Caco-2 (cell line): Measurements from ENCODE around the gene EPHA2. TPM values are rescaled to one million over a fixed set of nuclear protein-coding genes. Genes with fewer than 3 reads are reported as not detected.
A peak's percentile ranks its signal among the peaks of the same experiment; 100 is the strongest.

Source experiments
- BruUV-seq: library from RNA; stranded (reverse); fragments of 400-500 nt; replicated peaks from 2 replicates; lab custom pipeline; 2021; lab: Mats Ljungman, UMichigan
- CTCF ChIA-PET: fragments of 300-600 bp; sonication (Branson Sonifier 250); formaldehyde crosslinking; loops from one replicate; lab custom pipeline; 2022; ENCODE audit warnings: antibody characterized with exemption; lab: Charles Lee
- POLR2A ChIA-PET: fragments of 300-600 bp; sonication (Branson Sonifier 250); formaldehyde crosslinking; loops from one replicate; lab custom pipeline; 2022; ENCODE audit warnings: antibody characterized with exemption; lab: Charles Lee
- DNase-seq, 2 experiments: peaks; one replicate each; pipeline versions ENCODE4 v3.0.0 to v3.0.0-alpha.2; 2020 to 2022
- H3K27me3 ChIP-seq: replicated peaks from 2 replicates; pipeline ENCODE4 v1.6.0; 2011; ENCODE audit warnings: low read length; ENCODE audit not compliant: control insufficient read depth, insufficient read depth
- H3K36me3 ChIP-seq: 2 replicates; pipeline ENCODE4 v1.5.1; 2011; ENCODE audit warnings: low read length; ENCODE audit not compliant: control insufficient read depth, insufficient read depth
- H3K4me1 ChIP-seq: fragments of 250-450 bp; sonication (Bioruptor Pico); 2 replicates; pipeline ENCODE4 v1.5.1; 2020; ENCODE audit warnings: mild to moderate bottlenecking
- H3K4me3 ChIP-seq: 2 replicates; pipeline ENCODE4 v1.5.1; 2011; ENCODE audit warnings: low read depth, mild to moderate bottlenecking, control low read depth, low read length
- H3K9me3 ChIP-seq: fragments of 250-450 bp; sonication (Bioruptor Pico); 2 replicates; pipeline ENCODE4 v1.5.1; 2020; ENCODE audit warnings: mild to moderate bottlenecking, moderate library complexity
- H3K27ac Mint-ChIP-seq: one replicate; pipeline ENCODE4 v1.8.0; 2022; ENCODE audit warnings: mixed read lengths; ENCODE audit not compliant: unreplicated experiment
- H3K27me3 Mint-ChIP-seq: one replicate; pipeline ENCODE4 v1.8.0; 2022; ENCODE audit warnings: mixed read lengths; ENCODE audit not compliant: insufficient read depth, unreplicated experiment
- H3K36me3 Mint-ChIP-seq: one replicate; pipeline ENCODE4 v1.8.0; 2022; ENCODE audit warnings: mild to moderate bottlenecking, mixed read lengths; ENCODE audit not compliant: insufficient read depth, unreplicated experiment
- H3K4me1 Mint-ChIP-seq: one replicate; pipeline ENCODE4 v1.8.0; 2022; ENCODE audit warnings: low read depth, mixed read lengths; ENCODE audit not compliant: unreplicated experiment
- H3K4me3 Mint-ChIP-seq: one replicate; pipeline ENCODE4 v1.8.0; 2022; ENCODE audit warnings: mild to moderate bottlenecking, moderate library complexity, mixed read lengths; ENCODE audit not compliant: unreplicated experiment
- H3K9me3 Mint-ChIP-seq: one replicate; pipeline ENCODE4 v1.8.0; 2022; ENCODE audit warnings: mixed read lengths; ENCODE audit not compliant: unreplicated experiment
- CTCF ChIP-seq, 2 experiments: fragments of 200-600 bp in 1 of 2; IDR thresholded peaks; 1 replicate in 1 of 2; 2 replicates in 1 of 2; pipeline versions ENCODE4 v1.5.1 to v1.8.0; 2011 to 2022; ENCODE audit warnings: antibody characterized with exemption in 1 of 2, control low read depth in 1 of 2, inconsistent platforms in 1 of 2, low read depth in 1 of 2, low read length in 1 of 2, mild to moderate bottlenecking in 1 of 2, moderate library complexity in 1 of 2; ENCODE audit not compliant: insufficient read depth in 1 of 2, severe bottlenecking in 1 of 2, unreplicated experiment in 1 of 2
- intact Hi-C: fragments of 100-400 bp; cut with micrococcal nuclease; formaldehyde crosslinking; loops from one replicate; pipeline ENCODE4 v1.10.0; 2022; ENCODE audit not compliant: unreplicated experiment
- total RNA-seq: library from RNA; stranded (reverse); gene quantifications from 2 replicates; pipeline ENCODE4 v1.2.3, GENCODE V29; 2022

The EPHA2 gene
- total RNA-seq, 1 experiment from 2014 or later, result 31.2 TPM

- Histone ChIP-seq H3K9me3 (no peaks in the 10 kb centered on the region), H3K4me3 (no peak overlapping the region), H3K36me3 (peaks cover 7% of the 10 kb centered on the region), H3K27me3 (no peaks in the 10 kb centered on the region), H3K4me1 (no peaks in the 10 kb centered on the region)
- no peak for DNase-seq
- Mint-ChIP-seq H3K36me3 (peaks cover 77% of the 10 kb centered on the region), H3K4me1 (no peaks in the 10 kb centered on the region), H3K4me3 (no peak overlapping the region), H3K9me3 (no peaks in the 10 kb centered on the region), H3K27me3 (no peaks in the 10 kb centered on the region), H3K27ac (no peak overlapping the region)
- ChIA-PET CTCF (no interaction called here), POLR2A (no interaction called here)
- TF ChIP-seq CTCF (IDR thresholded peaks at IDR 0.05; ENCODE audit: insufficient read depth in 1 of 2, low read depth in 1 of 2, low read length in 1 of 2, severe bottlenecking in 1 of 2, unreplicated experiment in 1 of 2), result no peak
- BruUV-seq, result no TSS peak
- intact Hi-C loops, result no loop called here
Measured at GRCh38 chr1:16130827-16131226, 25.0 kb downstream of the EPHA2 start.

- Histone ChIP-seq H3K36me3 (peaks cover 3% of the 10 kb centered on the region), H3K4me1 (no peaks in the 10 kb centered on the region), H3K27me3 (no peaks in the 10 kb centered on the region), H3K9me3 (no peaks in the 10 kb centered on the region), H3K4me3 (no peak overlapping the region)
- no peak for DNase-seq
- Mint-ChIP-seq H3K27ac (no peak overlapping the region), H3K4me1 (no peaks in the 10 kb centered on the region), H3K27me3 (no peaks in the 10 kb centered on the region), H3K9me3 (no peaks in the 10 kb centered on the region), H3K36me3 (peaks cover 74% of the 10 kb centered on the region), H3K4me3 (no peak overlapping the region)
- BruUV-seq, result no TSS peak
- intact Hi-C loops, result no loop called here
- ChIA-PET CTCF (no interaction called here), POLR2A (no interaction called here)
- no peak for TF ChIP-seq CTCF (IDR thresholded peaks at IDR 0.05; ENCODE audit: insufficient read depth in 1 of 2, low read depth in 1 of 2, low read length in 1 of 2, severe bottlenecking in 1 of 2, unreplicated experiment in 1 of 2)
Measured at GRCh38 chr1:16129921-16130543, 25.8 kb downstream of the EPHA2 start.

- Mint-ChIP-seq H3K27ac (peak overlapping the region; percentile 52), H3K4me1 (no peaks in the 10 kb centered on the region)
- POLR2A ChIA-PET, result no interaction called here
Measured at GRCh38 chr1:16129316-16129715, 26.6 kb downstream of the EPHA2 start.

More at GRCh38 chr1:16129316-16129715, 26.6 kb downstream of the EPHA2 start:
- no peak overlapping the region for H3K4me3 Mint-ChIP-seq
- BruUV-seq, result no TSS peak
- no peaks in the 10 kb centered on the region for H3K9me3 Mint-ChIP-seq
- intact Hi-C loops, result no loop called here
- DNase-seq, result no peak
- H3K36me3 Mint-ChIP-seq, result peaks cover 74% of the 10 kb centered on the region
- Histone ChIP-seq H3K9me3 (no peaks in the 10 kb centered on the region), H3K4me3 (no peak overlapping the region), H3K4me1 (no peaks in the 10 kb centered on the region), H3K36me3 (peaks cover 3% of the 10 kb centered on the region), H3K27me3 (no peaks in the 10 kb centered on the region)
- no peaks in the 10 kb centered on the region for H3K27me3 Mint-ChIP-seq
- CTCF ChIA-PET, result no interaction called here
- TF ChIP-seq CTCF (IDR thresholded peaks at IDR 0.05; ENCODE audit: insufficient read depth in 1 of 2, low read depth in 1 of 2, low read length in 1 of 2, severe bottlenecking in 1 of 2, unreplicated experiment in 1 of 2), result no peak
